GM19043 (cell line): ENCODE data around the gene HEPHL1.
A peak's percentile ranks its signal among the peaks of the same experiment; 100 is the strongest.
"Not testable (repeated sequence)": the region's sequence is repeated elsewhere in the genome, so short reads cannot be mapped to it uniquely, and the experiment has no call there.

ENCODE experiments used
- ATAC-seq: cut with Tn5 transposase; IDR thresholded peaks from one replicate; pipeline ENCODE4 v1.9.1; 2021; ENCODE audit warnings: low read depth; ENCODE audit not compliant: unreplicated experiment

Gene HEPHL1

DNA sequence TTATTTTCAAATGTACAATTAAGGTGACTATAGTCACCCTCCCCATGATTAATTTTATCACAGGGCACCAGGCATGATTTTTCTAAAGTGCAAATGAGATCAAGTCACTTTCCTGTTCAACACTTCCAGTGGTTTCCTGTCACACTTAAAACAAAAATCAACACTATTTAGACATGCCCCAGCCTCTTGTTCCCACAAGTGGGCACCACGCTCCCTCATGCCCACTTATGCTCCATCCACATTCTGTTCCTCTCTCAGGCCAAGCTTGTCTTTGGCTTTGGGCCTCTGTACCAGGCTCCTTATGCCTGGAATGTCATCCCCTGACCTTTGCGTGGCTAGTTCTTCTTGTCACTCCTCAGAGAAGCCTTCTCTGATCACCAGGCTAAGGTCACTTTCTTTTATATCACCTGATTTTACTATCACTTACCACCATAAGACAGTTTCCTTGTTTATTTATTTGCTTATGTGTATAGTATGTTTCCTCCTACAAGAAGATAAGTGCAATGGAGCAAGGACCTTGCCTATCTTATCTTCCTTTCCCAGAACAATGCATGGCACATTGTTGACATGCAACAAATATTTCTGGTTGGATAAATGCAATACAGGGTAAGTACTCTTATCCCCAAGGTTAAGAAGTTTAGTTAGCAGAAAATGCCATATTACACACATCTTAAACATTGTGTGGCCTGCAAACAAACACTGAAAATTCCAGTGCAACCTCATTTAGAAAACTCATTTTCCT, 56.6 kb downstream of the HEPHL1 start:
- no peak for ATAC-seq

DNA sequence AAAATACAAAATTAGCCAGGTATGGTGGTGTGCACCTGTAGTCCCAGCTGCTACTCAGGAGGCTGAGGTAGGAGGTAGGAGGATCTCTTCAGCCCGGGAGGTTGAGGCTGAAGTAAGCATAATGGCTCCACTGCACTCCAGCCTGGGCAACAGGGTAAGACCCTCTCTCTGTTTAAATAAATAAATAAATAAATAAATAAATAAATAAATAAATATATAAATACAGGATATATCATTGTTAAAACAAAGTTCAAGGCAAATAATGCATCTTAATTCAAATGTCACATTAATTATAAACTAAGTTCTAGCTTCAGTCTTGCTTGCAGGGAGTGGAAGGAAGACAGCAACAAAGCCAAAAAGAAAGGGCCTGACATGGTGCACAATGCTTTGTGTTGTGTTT, 63.0 kb downstream of the HEPHL1 start:
- ATAC-seq: no peak

DNA sequence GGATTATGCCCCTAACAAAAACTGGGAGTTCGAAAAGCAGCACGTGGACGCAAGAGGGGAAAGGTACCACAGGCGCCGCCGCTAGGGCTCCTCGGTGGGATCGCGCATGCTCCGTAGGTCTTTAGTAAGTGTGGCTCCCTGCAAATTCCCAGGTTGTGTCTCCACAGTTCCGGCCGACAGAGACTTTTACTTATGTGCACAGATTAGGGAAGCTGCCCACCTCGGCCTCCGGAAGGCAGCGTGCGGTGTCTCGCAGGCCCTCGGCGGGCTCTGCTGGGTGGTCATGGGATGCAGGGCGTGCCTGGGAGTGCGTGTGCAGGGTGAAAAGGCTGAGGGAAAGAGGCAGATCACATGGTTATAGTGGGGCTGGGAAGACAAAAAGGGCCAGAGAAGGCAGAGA, 67.8 kb downstream of the HEPHL1 start:
- no peak for ATAC-seq

DNA sequence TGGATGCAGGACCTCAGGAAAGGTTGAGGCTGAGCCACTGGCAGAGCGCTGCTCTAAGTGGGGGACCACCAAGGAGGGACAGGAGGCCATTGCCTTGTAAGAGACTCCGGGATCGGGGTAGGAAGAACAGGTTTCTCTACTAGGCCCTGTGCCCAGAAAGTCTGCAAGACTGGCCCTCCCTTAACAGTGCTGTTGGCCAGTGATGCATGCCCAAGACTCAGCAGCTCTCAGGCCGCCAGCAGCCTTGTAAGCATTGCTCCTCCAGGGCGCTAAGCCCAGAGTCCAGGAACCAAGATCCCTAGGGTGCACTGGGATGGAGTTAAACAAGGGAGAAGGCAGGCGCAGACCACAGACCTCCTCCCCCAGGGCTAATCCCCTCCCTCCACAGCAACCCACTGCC, 68.2 kb downstream of the HEPHL1 start:
- no peak for ATAC-seq

DNA sequence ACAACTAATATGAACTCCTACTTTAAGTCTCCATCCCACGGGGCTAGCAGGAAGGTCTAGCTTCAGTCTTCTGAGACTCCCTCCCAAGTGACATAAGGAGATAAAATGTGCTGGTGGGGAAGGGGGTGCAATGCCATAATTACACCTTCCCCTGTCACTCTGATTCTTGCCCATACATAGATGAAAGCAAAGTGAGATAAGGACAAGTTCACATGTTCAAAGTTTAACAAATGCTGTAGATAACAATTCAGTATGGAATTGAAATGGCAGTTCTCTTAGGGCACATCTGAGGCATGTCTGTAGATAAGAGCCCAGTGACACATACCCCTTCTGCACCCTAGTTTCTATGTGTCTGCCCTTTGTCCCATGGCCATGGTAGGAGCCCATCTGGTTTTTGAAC, 69.2 kb downstream of the HEPHL1 start:
- ATAC-seq: no peak

DNA sequence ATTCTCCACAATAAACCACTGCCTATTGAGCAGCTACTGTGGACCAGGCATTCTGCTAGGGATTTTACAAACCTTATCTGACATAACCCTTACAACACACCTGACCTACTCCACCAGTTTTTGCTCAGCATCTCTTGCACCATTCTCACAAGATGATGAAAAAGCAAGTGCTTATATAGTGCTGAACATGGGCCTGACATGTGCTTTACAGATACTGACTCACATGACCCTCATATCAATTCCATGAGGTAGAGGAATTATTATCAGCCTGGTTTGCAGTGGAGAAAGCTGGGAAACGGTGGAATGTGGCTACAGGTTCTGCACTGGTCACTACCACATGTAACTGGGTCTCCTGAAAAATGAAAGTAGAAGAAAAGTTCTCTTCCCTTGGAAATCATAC, 69.9 kb downstream of the HEPHL1 start:
- ATAC-seq: no peak

DNA sequence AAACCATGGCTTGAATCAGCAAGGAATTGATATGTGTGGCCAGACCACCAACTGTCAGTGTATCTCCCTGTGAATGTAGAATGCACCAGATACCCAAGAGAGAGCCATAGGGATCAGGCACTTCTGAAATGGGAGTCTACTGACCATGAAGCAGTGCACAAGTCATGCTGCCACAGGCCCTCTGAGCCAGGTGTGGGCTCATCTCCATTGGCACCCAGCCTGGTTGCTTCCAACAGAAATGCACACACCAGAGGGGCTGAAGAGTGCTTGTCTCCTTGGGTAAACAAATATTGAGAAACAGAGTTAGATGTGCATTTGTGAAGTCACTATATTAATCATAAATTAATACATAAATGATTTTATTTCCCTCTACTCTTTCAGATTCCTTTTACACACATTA, 79.1 kb downstream of the HEPHL1 start:
- no peak for ATAC-seq

DNA sequence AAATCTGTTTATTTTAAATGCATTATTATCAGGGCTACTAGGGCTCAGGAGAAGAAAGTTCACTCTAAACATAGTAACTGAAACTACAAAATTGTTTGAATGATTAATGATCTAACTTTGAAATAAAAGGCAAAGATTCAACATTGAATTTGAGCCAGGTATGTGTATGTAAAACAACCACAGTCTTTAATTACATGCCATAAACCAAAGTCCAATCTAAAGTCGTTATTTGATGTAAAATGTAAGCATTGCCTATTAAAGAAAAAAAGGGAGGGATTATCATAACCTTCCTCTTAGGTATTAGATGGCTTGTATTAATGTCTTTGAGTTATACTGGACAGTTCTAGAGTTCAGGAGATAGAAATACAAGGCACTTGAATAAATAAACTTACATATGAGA, 82.3 kb downstream of the HEPHL1 start:
- no peak for ATAC-seq

DNA sequence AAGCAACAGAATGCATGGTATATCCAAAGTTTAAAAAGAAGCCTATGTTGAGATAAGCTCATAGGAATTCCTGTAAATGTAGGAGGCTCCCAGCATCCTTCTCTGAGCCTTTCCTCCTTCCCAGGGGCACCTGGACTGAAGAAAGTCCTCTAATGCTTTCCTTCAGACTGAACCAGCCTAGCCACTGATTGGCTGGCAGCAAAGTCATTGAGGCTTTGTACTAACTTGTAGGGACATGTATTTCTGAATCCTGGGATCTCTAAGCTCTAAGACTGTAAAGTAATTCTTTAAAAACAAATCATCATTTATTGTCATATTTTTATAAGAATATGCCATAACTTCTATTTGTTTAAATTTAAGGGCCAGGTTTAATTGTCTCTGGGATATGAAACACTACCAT, 83.6 kb downstream of the HEPHL1 start:
- ATAC-seq: no peak

DNA sequence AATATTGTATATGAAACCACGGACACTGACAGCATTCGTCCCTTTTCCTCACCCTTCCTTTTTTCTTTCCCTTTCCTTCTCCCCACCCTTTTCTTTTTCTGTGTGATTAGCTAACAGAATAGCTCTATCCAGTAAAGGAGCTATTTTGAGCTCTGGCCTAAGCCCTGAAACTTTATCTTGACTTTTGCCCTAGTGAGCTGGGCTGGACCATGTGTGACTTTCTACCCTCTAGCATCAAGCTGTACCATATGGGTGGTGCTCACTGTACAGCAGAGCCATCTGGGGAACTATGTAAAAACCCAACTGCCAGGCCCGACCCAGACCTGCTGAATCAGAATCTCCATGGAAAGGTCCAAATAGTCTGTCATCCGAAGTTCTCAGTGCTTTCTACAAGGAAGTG, 85.6 kb downstream of the HEPHL1 start:
- ATAC-seq: no peak

DNA sequence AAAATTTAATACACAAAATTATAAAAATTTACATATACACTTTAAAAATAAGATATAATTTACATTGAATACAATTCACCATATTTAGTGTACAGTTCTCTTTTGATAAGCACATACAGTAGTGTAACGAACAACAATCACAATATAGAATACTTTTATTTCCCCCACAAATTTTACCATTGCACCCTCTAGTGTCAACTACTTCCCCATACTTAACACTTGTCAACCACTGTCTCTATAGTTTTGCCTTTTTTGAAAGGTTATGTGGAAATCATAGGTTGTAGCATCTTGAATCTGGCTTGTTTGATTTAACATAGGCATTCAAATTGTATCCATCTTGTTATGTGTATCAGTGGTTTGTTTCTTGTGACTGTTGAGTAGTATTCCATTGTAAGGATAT, 86.2 kb downstream of the HEPHL1 start:
- ATAC-seq: no peak

DNA sequence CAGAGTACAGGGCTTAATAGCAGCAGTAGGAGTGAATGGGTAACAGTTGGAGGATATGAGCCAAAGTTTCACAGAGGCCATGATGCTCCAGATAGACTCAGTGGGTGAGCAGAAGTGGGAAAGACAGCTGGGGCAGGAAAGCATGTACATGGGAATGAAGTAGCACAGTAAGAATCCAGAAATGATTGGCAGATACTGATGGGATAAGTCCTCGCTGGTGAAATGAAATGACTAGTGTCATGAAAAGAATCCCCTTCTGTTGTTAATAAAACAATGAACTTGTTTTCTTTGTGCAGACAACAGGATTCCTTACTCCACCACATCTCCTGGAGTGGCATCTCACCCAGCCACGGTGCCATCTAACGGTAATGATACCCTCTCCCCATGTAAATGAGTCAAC, 90.1 kb downstream of the HEPHL1 start:
- no peak for ATAC-seq

DNA sequence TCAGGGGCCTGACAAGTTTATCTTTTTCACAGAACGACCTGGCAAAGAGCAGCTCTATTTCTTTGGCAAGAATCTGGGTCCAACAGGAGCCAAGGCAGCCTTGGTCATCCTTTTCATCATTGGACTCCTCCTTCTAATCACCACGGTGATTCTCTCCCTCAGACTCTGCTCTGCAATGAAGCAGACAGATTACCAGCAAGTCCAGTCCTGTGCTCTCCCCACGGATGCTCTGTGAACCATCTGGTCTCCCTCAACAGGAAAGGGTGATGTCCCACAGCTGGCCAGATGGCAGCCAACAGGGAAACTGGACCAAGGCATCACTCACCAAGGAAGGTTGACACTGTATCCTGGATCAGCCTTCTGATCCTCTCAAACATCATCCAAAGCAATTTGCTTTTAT, 90.5 kb downstream of the HEPHL1 start:
- no peak for ATAC-seq

DNA sequence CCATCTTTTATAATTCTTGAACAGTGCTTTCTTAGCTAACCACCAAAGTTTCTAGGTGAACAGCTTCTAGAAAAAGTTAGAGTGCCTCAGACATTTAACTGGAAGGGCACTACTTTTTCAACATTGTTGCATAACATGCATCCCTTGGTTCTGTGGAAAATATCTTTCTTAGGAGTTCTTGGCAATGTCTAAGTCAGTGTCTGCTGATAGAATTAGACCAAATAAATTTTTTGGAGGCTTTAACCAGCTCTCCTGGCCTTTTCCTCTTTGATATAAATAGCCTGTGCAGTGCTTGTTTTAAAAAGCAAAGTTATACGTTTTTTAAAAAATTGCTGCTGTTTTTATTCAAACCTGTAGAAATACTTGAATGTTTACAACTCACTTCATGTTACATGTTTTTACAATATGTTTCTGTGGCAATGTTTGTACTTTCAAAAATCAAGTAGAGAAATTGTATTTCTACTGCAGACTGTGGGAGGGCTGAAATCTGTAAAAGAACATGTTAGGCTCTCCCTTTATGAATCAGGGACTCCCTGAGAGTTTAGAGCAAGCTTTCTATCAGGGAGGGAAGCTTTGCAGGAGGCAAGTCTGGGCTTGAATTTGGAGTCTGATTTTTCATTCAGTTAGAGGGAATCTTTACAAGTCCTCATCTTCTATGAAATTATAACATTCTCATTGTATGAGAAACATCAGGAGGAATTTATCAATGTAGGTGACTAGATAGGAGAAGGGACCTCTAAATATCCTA, 91.2 kb downstream of the HEPHL1 start:
- ATAC-seq: no peak

DNA sequence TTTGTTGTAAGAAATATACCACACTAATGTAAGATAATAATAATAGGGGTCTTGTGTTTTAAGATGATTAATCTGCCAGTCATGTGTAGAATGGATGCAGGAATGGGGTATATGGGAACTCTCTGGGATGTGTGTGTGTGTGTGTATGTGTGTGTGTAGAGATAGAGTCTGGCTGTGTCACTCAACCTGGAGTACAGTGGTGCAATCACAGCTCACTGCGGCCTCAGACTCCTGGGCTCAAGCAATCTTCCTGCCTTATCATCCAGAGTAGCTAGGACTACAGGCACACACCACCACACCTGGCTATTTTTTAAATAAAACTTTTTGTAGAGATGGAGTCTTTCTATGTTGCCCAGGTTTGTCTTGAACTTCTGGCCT, 96.0 kb downstream of the HEPHL1 start:
- ATAC-seq: no peak

DNA sequence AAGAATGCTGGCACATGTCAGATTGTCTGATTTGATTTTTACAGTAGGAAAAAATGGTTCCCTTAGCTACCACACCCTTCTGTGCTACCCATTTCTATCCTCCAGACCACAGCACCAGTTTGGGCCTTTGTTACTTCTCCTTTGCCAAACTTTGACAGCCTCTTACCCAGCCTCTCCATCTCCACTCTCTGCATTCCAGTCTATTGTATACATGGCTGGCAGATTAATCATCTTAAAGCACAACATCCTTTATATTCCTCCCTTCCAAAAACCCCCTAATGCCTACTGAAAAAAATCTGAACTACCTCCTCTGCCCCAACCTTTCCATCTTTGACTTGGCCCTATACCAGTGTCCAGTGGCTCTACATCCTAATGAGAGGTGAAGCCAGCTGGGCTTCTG, 96.7 kb downstream of the HEPHL1 start:
- ATAC-seq: no peak

DNA sequence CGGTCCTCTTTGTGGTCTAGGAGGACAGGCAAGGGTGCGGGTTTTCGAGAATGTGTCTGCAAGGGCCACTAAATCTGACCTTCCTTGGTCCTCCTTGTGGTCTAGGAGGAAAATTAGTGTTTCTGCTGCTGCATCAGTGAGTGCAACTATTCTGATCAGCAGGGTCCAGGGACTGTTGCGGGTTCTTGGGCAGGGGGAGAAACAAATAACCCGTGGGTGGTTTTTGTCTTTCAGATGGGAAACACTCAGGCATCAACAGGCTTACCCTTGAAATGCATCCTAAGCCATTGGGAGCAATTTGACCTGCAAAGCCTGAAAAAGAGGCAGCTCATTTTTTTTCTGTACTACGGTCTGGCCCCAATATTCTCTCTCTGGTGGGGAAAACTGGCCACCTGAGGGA, 98.5 kb downstream of the HEPHL1 start:
- not testable (repeated sequence) for ATAC-seq

DNA sequence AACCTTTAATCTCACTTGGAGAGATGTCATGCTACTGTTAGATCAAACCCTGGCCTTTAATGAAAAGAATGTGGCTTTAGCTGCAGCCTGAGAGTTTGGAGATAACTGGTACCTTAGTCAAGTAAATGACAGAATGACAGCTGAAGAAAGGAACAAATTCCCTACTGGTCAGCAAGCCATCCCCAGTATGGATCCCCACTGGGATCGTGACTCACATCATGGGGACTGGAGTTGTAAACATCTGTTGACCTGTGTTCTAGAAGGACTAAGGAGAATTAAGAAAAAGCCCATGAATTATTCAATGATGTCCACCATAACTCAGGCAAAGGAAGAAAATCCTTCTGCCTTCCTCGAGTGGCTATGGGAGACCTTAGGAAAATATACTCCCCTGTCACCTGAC, 99.4 kb downstream of the HEPHL1 start:
- ATAC-seq: not testable (repeated sequence)

DNA sequence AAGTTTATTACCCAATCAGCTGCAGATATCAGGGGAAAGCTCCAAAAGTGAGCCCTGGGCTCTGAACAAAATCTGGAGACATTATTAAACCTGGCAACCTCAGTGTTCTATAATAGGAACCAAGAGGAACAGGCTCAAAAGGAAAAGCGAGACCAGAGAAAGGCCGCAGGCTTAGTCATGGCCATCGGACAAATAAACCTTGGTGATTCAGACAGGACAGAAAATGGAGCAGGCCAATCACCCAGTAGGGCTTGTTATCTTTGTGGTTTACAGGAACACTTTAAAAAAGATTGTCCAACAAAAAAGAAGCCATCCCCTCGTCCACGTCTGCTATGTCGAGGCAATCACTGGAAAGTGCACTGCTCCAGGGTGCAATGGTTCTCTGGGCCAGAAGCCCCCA, 99.8 kb downstream of the HEPHL1 start:
- no peak for ATAC-seq

DNA sequence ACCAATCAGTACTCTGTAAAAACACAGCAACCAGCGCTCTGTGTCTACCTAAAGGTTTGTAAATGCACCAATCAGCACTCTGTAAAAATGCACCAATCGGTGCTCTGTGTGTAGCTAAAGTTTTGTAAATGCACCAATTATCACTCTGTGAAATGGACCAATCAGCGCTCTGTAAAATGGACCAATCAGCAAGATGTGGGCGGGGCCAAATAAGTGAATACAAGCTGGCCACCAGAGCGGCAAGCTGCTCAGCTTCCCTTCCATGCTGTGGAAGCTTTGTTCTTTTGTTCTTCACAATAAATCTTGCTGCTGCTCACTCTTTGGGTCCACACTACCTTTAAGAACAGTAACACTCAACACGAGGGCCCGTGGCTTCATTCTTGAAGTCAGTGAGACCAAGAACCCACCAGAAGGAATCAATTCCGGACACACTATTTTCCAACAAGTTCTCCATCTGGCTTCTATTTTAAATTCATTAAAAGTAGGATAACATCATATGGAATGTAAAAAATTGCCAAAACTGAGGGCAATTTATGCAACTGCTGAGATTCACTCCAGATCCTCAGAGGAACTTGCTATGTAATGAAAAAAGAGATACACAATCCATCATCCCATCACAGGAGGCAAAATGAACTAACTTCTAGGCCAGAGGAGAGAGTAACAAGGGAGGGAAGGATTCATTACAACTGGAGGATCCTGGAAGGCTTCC, 104.4 kb downstream of the HEPHL1 start:
- no peak for ATAC-seq

DNA sequence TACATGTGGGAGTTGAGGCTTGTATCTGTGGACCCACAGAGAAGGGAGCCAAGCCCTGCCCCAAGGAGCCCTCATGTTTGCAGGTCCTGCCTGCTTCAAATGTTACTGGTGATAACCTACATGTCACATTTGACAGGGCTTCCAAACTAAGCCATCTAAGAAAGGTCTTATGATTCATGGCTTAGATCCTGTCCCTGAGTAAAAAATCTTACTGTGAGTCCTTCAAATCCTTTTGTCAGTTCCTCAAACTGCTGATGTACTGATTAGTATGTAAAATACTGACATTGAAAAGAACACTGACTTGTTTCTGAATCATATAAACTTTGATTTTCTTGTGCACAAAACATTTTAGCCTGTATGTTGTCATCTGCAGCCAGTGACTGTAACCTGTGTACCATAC, 106.5 kb downstream of the HEPHL1 start:
- ATAC-seq: no peak

DNA sequence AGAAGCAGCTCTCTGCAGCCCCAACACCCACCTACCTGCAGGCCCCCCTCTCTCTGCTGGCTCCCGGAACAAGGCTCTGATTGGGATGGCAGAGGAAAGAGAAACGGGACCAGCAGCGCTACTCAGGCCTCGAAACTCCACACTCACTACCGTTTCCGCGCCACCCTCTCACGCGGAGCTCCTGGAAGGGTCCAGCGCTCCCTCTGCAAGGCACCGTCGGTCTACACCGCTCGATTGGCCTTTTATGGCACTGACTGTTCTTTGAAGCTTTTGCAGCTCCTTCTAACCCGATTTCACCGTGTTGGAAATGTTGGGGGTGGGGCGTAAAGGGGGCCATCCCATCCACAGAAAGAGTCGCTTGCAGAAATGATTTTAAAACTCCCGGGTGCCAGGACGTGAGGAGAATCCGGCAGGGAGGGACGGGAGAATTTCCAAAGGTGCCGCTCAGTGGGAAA, 107.2 kb downstream of the HEPHL1 start:
- peak; percentile 10 for ATAC-seq
